Adrenal gland (tissue), 12 donors: Measurements from ENCODE around the gene RPL23. TPM values are rescaled to one million over a fixed set of nuclear protein-coding genes. Genes with fewer than 3 reads are reported as not detected.

Experiments used
- DNase-seq, 7 donors: peaks; one replicate each; pipeline ENCODE4 v3.0.0-alpha.2; 2019 to 2020
- H3K27ac ChIP-seq, 5 donors: fragments of 200-600 bp; sonication (generic) in 4 of 5; 1 replicate in 3 of 5; 2 replicates in 2 of 5; pipeline versions ENCODE4 v1.5.1 to v1.8.0; 2016 to 2020; ENCODE audit warnings: mild to moderate bottlenecking in 1 of 5
- H3K27me3 ChIP-seq: fragments of 200-600 bp; 2 replicates; pipeline ENCODE4 v1.8.0; 2021
- H3K36me3 ChIP-seq, 2 donors: fragments of 200-600 bp; replicated peaks in 1 of 2; 1 replicate in 1 of 2; 2 replicates in 1 of 2; pipeline versions ENCODE4 v1.5.1 to v1.8.0; 2018 to 2022
- H3K4me1 ChIP-seq, 2 donors: fragments of 200-600 bp; replicated peaks in 1 of 2; 1 replicate in 1 of 2; 2 replicates in 1 of 2; pipeline versions ENCODE4 v1.5.1 to v1.8.0; 2018 to 2021
- H3K4me3 ChIP-seq, 4 donors: fragments of 200-600 bp; sonication (generic) in 3 of 4; one replicate each; pipeline ENCODE4 v1.5.1; 2016 to 2018
- H3K9me3 ChIP-seq, 3 donors: fragments of 200-600 bp; sonication (generic) in 1 of 3; replicated peaks in 1 of 3; 1 replicate in 2 of 3; 2 replicates in 1 of 3; pipeline versions ENCODE4 v1.5.1 to v1.8.0; 2016 to 2021
- POLR2A ChIP-seq, 2 donors: fragments of 450-650 bp; IDR thresholded peaks; one replicate each; pipeline ENCODE4 v1.6.1; 2017; ENCODE audit warnings: antibody characterized with exemption in 2 of 2, mild to moderate bottlenecking in 2 of 2, moderate library complexity in 1 of 2
- WGBS, 4 donors: extraction: QIAGEN DNeasy Blood & Tissue Kit in 2 of 4; methylation state at CpG; one replicate each; pipeline versions ENCODE4 v1.1.5 to v1.1.7; 2013 to 2017; 5-methylcytosine and 5-hydroxymethylcytosine counted together
- intact Hi-C, 2 donors: fragments of 100-400 bp; cut with DNase I; formaldehyde crosslinking; loops; one replicate each; pipeline versions ENCODE4 v1.14.1 to v1.15.0; 2022 to 2023
- microRNA-seq, 3 donors: library from miRNA; unstranded; fragments of <30 nt; microRNA quantifications; one replicate each; pipeline ENCODE4, GENCODE V29; 2017 to 2020
- polyA plus RNA-seq, 3 donors: library from polyadenylated mRNA; stranded (reverse); fragments of 200-250 nt in 2 of 3; fragments of 350-450 nt in 1 of 3; fragmentation: Illumina TruSeq in 1 of 3; extraction: RNeasy Lipid Tissue Mini Kit (QIAGEN cat#74804) in 1 of 3; gene quantifications; one replicate each; pipeline ENCODE4 v1.2.3, GENCODE V29; 2013 to 2014
- small RNA-seq, 2 donors: library from RNA; depleted of rRNA; stranded (forward); fragments of <200 nt; gene quantifications; one replicate each; pipeline ENCODE3, GENCODE V24; 2016
- total RNA-seq, 9 donors: library from RNA; depleted of rRNA in 4 of 9; stranded (reverse); fragments of >200 nt in 4 of 9; fragments of 120-200 nt in 1 of 9; fragmentation: NEBNext Ultra II Directional in 1 of 9; extraction: Animal tissue kit (Norgen Biotek cat#: 25700) in 1 of 9; gene quantifications; one replicate each; pipeline versions ENCODE4 v1.1.0 to v1.2.4, GENCODE V29; 2013 to 2023
- TF ChIP-seq, protein P1 (sequence below), 6 experiments: fragments of 450-650 bp in 4 of 6; fragments of 200-600 bp in 2 of 6; sonication (generic) in 1 of 6; IDR thresholded peaks; 1 replicate in 5 of 6; 2 replicates in 1 of 6; pipeline versions ENCODE4 v1.5.1 to v1.8.0; 2016 to 2021; ENCODE audit warnings: antibody characterized with exemption in 6 of 6, mild to moderate bottlenecking in 2 of 6, moderate library complexity in 1 of 6
- donor health status: healthy with polysubstance abuse.
- donor health status: Bipolar disorder and iron deficiency.
- donor health status: DM: yes; HTN: yes; CAD: no.
- donor health status: DM: no; HTN: no; CAD: no.
- donor health status: DM: no; HTN: no; CAD: no.
- donor health status: DM: yes; HTN: yes; CAD: no.

The RPL23 gene
- total and polyA plus RNA-seq, 12 donors, result 927 to 3,246 (median 1,454) TPM

DNA sequence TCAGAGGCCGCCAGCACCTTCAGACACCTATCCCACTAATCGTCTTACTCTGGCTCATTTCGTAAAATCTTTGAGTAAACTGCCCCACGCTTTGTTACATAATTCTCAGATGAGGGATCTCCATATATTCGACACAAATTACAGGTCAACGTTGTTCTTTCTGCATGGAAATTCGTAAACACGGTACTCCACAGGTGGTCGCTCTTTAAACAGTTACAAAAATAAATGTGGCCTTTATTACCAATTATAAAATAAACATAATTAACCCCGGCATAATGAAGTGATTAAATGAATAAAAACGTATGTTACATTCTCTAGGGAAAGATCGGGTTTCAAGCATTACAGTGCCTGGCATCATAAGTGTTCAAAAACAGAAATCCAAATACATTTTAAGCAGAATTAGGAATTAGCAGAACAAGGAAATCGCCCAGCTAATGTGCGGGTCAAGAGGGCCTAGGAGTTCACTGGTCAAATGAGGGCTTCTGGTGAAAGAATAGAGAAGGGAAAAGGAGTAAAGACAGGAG, 53.2 kb downstream of the RPL23 start:
- peak overlapping the region in 2 of 4 donors; percentile 65 to 99 for H3K4me3 ChIP-seq
- H3K27ac ChIP-seq, result peak overlapping the region in 4 of 5 donors; percentile 100
- no peaks in the 10 kb centered on the region for H3K9me3 ChIP-seq
- H3K27me3 ChIP-seq, result no peaks in the 10 kb centered on the region
- intact Hi-C loops, result no loop called here
- no peak for DNase-seq
- H3K36me3 ChIP-seq, result peaks cover 0 to 44% of the 10 kb centered on the region in 2 donors
- TF ChIP-seq, protein P1, sequence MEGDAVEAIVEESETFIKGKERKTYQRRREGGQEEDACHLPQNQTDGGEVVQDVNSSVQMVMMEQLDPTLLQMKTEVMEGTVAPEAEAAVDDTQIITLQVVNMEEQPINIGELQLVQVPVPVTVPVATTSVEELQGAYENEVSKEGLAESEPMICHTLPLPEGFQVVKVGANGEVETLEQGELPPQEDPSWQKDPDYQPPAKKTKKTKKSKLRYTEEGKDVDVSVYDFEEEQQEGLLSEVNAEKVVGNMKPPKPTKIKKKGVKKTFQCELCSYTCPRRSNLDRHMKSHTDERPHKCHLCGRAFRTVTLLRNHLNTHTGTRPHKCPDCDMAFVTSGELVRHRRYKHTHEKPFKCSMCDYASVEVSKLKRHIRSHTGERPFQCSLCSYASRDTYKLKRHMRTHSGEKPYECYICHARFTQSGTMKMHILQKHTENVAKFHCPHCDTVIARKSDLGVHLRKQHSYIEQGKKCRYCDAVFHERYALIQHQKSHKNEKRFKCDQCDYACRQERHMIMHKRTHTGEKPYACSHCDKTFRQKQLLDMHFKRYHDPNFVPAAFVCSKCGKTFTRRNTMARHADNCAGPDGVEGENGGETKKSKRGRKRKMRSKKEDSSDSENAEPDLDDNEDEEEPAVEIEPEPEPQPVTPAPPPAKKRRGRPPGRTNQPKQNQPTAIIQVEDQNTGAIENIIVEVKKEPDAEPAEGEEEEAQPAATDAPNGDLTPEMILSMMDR (IDR thresholded peaks at IDR 0.05), result no peak
- TF ChIP-seq POLR2A (IDR thresholded peaks at IDR 0.05), result peak in 1 of 2 donors; percentile 6
- H3K4me1 ChIP-seq, result peaks cover 15 to 33% of the 10 kb centered on the region in 2 donors
- WGBS, 4 donors, result 20 to 22% (median 22%) methylated on average over 14 of the region's 14 CpGs

DNA sequence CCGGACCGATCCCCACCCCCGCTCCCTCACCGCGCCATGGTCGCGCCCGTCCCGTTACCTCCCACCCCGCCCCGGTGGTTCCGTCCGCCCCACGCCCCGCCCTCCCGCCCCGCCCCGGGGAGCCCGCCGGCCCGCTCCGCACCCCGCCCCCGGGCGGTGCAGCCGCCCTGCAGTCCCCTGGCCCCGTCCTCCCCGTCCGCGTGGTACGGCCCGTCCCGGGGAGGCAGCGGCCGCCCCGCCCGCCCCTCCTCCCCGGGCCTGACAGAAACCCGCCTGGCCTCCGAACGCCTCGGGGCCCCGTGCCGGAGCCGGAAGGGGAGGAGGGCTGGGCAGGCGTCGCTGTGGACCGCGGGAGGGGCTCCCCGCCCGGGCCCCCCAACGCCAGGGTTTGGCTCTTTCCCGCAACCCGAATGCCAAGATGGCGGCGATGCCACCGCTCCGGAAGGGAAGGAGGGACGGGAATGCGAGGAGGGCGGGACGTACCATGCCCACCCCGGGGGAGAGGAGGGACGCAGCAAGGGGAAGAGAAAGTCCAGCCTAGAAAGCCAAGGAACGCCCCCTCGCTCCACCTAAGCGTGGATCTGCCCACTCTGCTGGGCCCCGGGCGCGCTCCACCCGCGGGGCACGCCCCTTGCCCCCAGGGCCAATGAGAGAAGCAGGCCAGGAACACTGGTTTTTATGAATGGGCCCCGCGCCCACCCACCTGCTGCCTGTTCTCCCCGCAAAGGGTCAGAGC, 53.9 kb downstream of the RPL23 start, which contains the start of gene PIP4K2B:
Gene PIP4K2B (minus strand): TSS at position 56 of the 736 bp plus-strand sequence. CDS start 132 bp downstream, outside the sequence.
- no peaks in the 10 kb centered on the region for H3K9me3 ChIP-seq
- peak within 1 kb of the TSS; percentile 64 to 99 (median 68) for H3K4me3 ChIP-seq
- peak; percentile 96 to 99 (median 98) for DNase-seq
- H3K27ac ChIP-seq, result peak within 1 kb of the TSS; percentile 98 to 100 (median 100)
- H3K27me3 ChIP-seq, result no peaks in the 10 kb centered on the region
- intact Hi-C loops, result no loop called here
- WGBS, 4 donors, result 0 to 1% (median 0%) methylated on average over 3 to 75 of the region's 76 CpGs
- H3K36me3 ChIP-seq, result peaks cover 0 to 38% of the 10 kb centered on the region in 2 donors
- H3K4me1 ChIP-seq, result peaks cover 15 to 34% of the 10 kb centered on the region in 2 donors
- TF ChIP-seq, protein P1 (IDR thresholded peaks at IDR 0.05), result peak in 1 of 6 experiments; percentile 6
- TF ChIP-seq POLR2A (IDR thresholded peaks at IDR 0.05), result peak; percentile 30 to 53

DNA sequence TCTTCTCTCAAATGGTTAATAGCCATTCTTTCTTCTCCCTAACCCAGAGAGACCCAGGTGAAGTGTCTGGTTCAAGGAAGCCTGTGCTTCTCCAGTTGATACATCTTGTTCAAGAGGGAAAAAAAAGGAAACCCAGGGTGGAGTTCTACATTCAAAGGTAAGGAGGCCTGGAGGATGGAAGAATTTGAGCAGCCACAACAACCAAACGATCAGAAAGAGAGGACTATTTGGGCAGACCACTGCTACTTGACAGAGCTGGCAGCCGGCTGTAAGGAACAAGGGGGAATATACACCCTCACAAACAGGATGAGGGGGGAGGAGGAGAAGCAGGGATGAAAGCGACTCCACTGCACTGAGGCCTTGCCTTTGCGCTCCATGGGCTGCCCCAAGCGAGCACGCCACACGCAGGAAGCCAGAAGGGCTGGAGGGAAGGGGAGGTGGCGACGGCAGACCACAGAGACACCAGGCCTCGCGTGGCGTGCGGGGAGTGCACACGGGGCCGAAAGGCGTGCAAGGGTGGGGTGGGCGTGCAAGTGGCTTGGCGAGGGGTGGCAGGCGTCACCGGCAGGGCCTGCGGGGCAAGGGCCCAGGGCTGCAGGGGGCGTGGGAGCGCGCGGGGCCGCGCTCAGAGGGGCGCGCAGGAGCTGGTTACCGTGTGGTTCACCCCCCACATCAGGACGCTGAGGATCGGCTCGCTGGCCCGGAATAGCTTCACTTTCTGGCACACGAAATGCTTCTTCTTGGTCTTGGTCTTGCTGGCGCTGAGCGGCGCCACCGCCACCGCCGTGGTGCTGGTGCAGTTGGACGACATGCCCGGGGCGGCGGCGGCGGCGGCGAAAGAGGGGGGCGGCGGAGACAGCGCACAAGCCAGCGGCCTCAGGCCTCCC, 54.7 kb downstream of the RPL23 start:
- peak overlapping the region; percentile 34 to 100 (median 100) for H3K27ac ChIP-seq
- H3K9me3 ChIP-seq, result no peaks in the 10 kb centered on the region
- intact Hi-C loops, result no loop called here
- peak overlapping the region; percentile 5 to 99 (median 64) for H3K4me3 ChIP-seq
- peak; percentile 50 to 70 (median 58) for DNase-seq
- TF ChIP-seq, protein P1 (IDR thresholded peaks at IDR 0.05), result peak in 1 of 6 experiments; percentile 1
- TF ChIP-seq POLR2A (IDR thresholded peaks at IDR 0.05), result no peak
- 0 to 1% (median 0%) methylated on average over 13 to 53 of the region's 53 CpGs for WGBS, 4 donors
- peaks cover 15 to 42% of the 10 kb centered on the region in 2 donors for H3K4me1 ChIP-seq
- no peaks in the 10 kb centered on the region for H3K27me3 ChIP-seq
- H3K36me3 ChIP-seq, result peaks cover 0 to 30% of the 10 kb centered on the region in 2 donors

Small RNAs within 50 kb of the gene (microRNA-seq; reads per million reads assigned to microRNA genes)
- 0 to 2.2 (median 1.7) reads per million in 3 donors for gene MIR4727

Small RNAs within 50 kb of the gene (small RNA-seq; reads per million reads assigned to genes)
- gene MIR4727, result 0.08 to 0.24 reads per million in 2 donors
- gene SNORA21, result 0 reads per million in 2 donors
- 0 reads per million in 2 donors for gene SNORA21B

Other genes starting within 250 kb of the RPL23 start
- 1 to 10 TPM in 3 of 9 donors, under 1 TPM in 4, not detected in 2; 0.44 to 7.2 (median 0.92) TPM for gene SRCIN1, start 247.8 kb downstream of the RPL23 start, total RNA-seq
- gene SRCIN1, start 247.8 kb downstream of the RPL23 start, polyA plus RNA-seq, result 10 to 100 TPM in 1 of 3 donors, 1 to 10 TPM in 2; 1.0 to 33.1 (median 4.7) TPM
- gene EPOP, start 178.8 kb downstream of the RPL23 start, total RNA-seq, result 1 to 10 TPM in 8 of 9 donors, under 1 TPM in 1; 0.06 to 9.4 (median 3.7) TPM
- 1 to 10 TPM in 2 of 3 donors, under 1 TPM in 1; 0.97 to 2.9 (median 2.7) TPM for gene EPOP, start 178.8 kb downstream of the RPL23 start, polyA plus RNA-seq
- 100 to 1,000 TPM in 4 of 9 donors, 10 to 100 TPM in 5; 24.5 to 191 (median 92.2) TPM for gene MLLT6, start 148.4 kb downstream of the RPL23 start, total RNA-seq
- gene MLLT6, start 148.4 kb downstream of the RPL23 start, polyA plus RNA-seq, result 100 to 1,000 TPM in 1 of 3 donors, 10 to 100 TPM in 2; 27.3 to 339 (median 50.5) TPM
- 10 to 100 TPM in 7 of 9 donors, 1 to 10 TPM in 2; 7.2 to 78.7 (median 43.1) TPM for gene CISD3, start 123.4 kb downstream of the RPL23 start, total RNA-seq
- gene CISD3, start 123.4 kb downstream of the RPL23 start, polyA plus RNA-seq, result 10 to 100 TPM; 36.1 to 45.7 (median 43.2) TPM
- 10 to 100 TPM in 7 of 9 donors, 1 to 10 TPM in 2; 7.4 to 82.3 (median 16.2) TPM for gene PCGF2, start 105.4 kb downstream of the RPL23 start, total RNA-seq
- gene PCGF2, start 105.4 kb downstream of the RPL23 start, polyA plus RNA-seq, result 100 to 1,000 TPM in 2 of 3 donors, 10 to 100 TPM in 1; 13.4 to 233 (median 144) TPM
- gene PSMB3, start 101.0 kb downstream of the RPL23 start, total RNA-seq, result 100 to 1,000 TPM; 138 to 403 (median 236) TPM
- 100 to 1,000 TPM; 240 to 556 (median 328) TPM for gene PSMB3, start 101.0 kb downstream of the RPL23 start, polyA plus RNA-seq
- gene PIP4K2B, start 54.2 kb downstream of the RPL23 start, total RNA-seq, result 10 to 100 TPM; 32.4 to 92.4 (median 68.7) TPM
- 10 to 100 TPM; 30.0 to 49.9 (median 44.0) TPM for gene PIP4K2B, start 54.2 kb downstream of the RPL23 start, polyA plus RNA-seq
- gene CWC25, start 28.4 kb downstream of the RPL23 start, total RNA-seq, result 10 to 100 TPM in 8 of 9 donors, 1 to 10 TPM in 1; 4.5 to 21.8 (median 14.5) TPM
- gene CWC25, start 28.4 kb downstream of the RPL23 start, polyA plus RNA-seq, result 10 to 100 TPM; 20.7 to 47.8 (median 33.1) TPM
- gene LASP1, start 16.3 kb upstream of the RPL23 start, total RNA-seq, result 100 to 1,000 TPM in 5 of 9 donors, 10 to 100 TPM in 4; 36.4 to 123 (median 104) TPM
- gene LASP1, start 16.3 kb upstream of the RPL23 start, polyA plus RNA-seq, result 10 to 100 TPM; 36.3 to 65.1 (median 43.3) TPM
- gene FBXO47, start 113.7 kb upstream of the RPL23 start, total RNA-seq, result not detected
- gene FBXO47, start 113.7 kb upstream of the RPL23 start, polyA plus RNA-seq, result not detected